Panc1 (cell line): ENCODE measurements around the gene PLA2G2E. TPM values are rescaled to one million over a fixed set of nuclear protein-coding genes. Genes with fewer than 3 reads are reported as not detected.

ENCODE experiments used
- ATAC-seq: fragments of 200-7000 bp; cut with Tn5 transposase; 2 replicates; pipeline ENCODE4 v1.9.1; 2020; ENCODE audit warnings: mild to moderate bottlenecking, moderate library complexity
- BruUV-seq: library from RNA; stranded (reverse); fragments of 400-500 nt; replicated peaks from 2 replicates; lab custom pipeline; 2021; lab: Mats Ljungman, UMichigan
- CTCF ChIA-PET: fragments of 300-600 bp; sonication (Branson Sonifier 250); formaldehyde crosslinking; loops from one replicate; lab custom pipeline; 2022; ENCODE audit warnings: antibody characterized with exemption; lab: Charles Lee
- POLR2A ChIA-PET: fragments of 300-600 bp; sonication (Branson Sonifier 250); formaldehyde crosslinking; loops from one replicate; lab custom pipeline; 2022; ENCODE audit warnings: antibody characterized with exemption; lab: Charles Lee
- DNase-seq: peaks from one replicate; pipeline ENCODE4 v3.0.0-alpha.2; 2010; ENCODE audit warnings: low read depth, low spot score
- H3K27ac ChIP-seq: 2 replicates; pipeline ENCODE4 v1.5.1; 2011; ENCODE audit warnings: mild to moderate bottlenecking, low read length, inconsistent platforms
- H3K27me3 ChIP-seq: fragments of 200-500 bp; sonication (Bioruptor generic); 2 replicates; pipeline ENCODE4 v1.6.0; 2014; ENCODE audit warnings: low read length, inconsistent platforms; ENCODE audit not compliant: control insufficient read depth, insufficient read depth
- H3K36me3 ChIP-seq: fragments of 200-500 bp; sonication (Bioruptor generic); 2 replicates; pipeline ENCODE4 v1.5.1; 2014; ENCODE audit warnings: inconsistent platforms, mild to moderate bottlenecking, low read length, moderate library complexity; ENCODE audit not compliant: control insufficient read depth, insufficient read depth
- H3K4me1 ChIP-seq: 2 replicates; pipeline ENCODE4 v1.5.1; 2011; ENCODE audit warnings: inconsistent platforms, mild to moderate bottlenecking, low read length, moderate library complexity; ENCODE audit not compliant: control insufficient read depth, insufficient read depth
- H3K4me3 ChIP-seq, 2 experiments: 2 replicates each; pipeline ENCODE4 v1.5.1; 2011 to 2012; ENCODE audit warnings: low read depth in 2 of 2, low read length in 2 of 2, mild to moderate bottlenecking in 2 of 2, inconsistent platforms in 1 of 2, moderate library complexity in 1 of 2
- H3K9me3 ChIP-seq: fragments of 200-500 bp; sonication (Bioruptor generic); 2 replicates; pipeline ENCODE4 v1.5.1; 2014; ENCODE audit warnings: low read depth, mild to moderate bottlenecking, inconsistent platforms, low read length, moderate library complexity; ENCODE audit not compliant: control insufficient read depth, insufficient read depth
- POLR2AphosphoS5 ChIP-seq: IDR thresholded peaks from 2 replicates; pipeline ENCODE4 v1.6.1; 2012; ENCODE audit warnings: mild to moderate bottlenecking, low read depth, low read length, moderate library complexity
- SIN3A ChIP-seq: IDR thresholded peaks from 2 replicates; pipeline ENCODE4 v1.6.1; 2012; ENCODE audit warnings: low read depth, mild to moderate bottlenecking, low read length, moderate library complexity, borderline replicate concordance; ENCODE audit not compliant: insufficient read depth
- TCF7L2 ChIP-seq: IDR thresholded peaks from 2 replicates; pipeline ENCODE4 v1.6.1; 2011; ENCODE audit warnings: mild to moderate bottlenecking, low read depth, low read length, inconsistent platforms
- in situ Hi-C: cut with HindIII; loops from 2 replicates; pipeline ENCODE4 v1.10.0; 2016; ENCODE audit warnings: low sequenced_read_pairs, low pct_unique_long_range_greater_than_20kb
- intact Hi-C: fragments of 100-400 bp; cut with micrococcal nuclease; formaldehyde crosslinking; loops from one replicate; pipeline ENCODE4 v1.10.0; 2022; ENCODE audit not compliant: unreplicated experiment
- total RNA-seq: library from RNA; stranded (reverse); gene quantifications from one replicate; pipeline ENCODE4 v1.2.1, GENCODE V29; 2021; ENCODE audit not compliant: unreplicated experiment
- TF ChIP-seq, protein P1 (sequence below), 2 experiments: IDR thresholded peaks; 2 replicates each; pipeline ENCODE4 v1.6.1; 2011 to 2012; ENCODE audit warnings: low read depth in 2 of 2, control low read depth in 1 of 2, low read length in 1 of 2, mild to moderate bottlenecking in 1 of 2, moderate library complexity in 1 of 2; ENCODE audit not compliant: insufficient read depth in 1 of 2
- TF ChIP-seq, protein P2 (sequence below): fragments of 450-650 bp; IDR thresholded peaks from 2 replicates; pipeline ENCODE4 v1.5.1; 2017; ENCODE audit warnings: mild to moderate bottlenecking

The PLA2G2E gene
- total RNA-seq, 1 experiment from 2014 or later: not detected

GRCh38 chr1:19942657-19943056, 19.2 kb upstream of the PLA2G2E start:
- Histone ChIP-seq H3K4me1 (no peaks in the 10 kb centered on the region), H3K9me3 (no peaks in the 10 kb centered on the region), H3K27me3 (no peaks in the 10 kb centered on the region), H3K36me3 (no peaks in the 10 kb centered on the region), H3K27ac (no peak overlapping the region), H3K4me3 (no peak overlapping the region)
- no peak for DNase-seq
- ChIA-PET POLR2A (no interaction called here), CTCF (no interaction called here)
- TF ChIP-seq, protein P1, sequence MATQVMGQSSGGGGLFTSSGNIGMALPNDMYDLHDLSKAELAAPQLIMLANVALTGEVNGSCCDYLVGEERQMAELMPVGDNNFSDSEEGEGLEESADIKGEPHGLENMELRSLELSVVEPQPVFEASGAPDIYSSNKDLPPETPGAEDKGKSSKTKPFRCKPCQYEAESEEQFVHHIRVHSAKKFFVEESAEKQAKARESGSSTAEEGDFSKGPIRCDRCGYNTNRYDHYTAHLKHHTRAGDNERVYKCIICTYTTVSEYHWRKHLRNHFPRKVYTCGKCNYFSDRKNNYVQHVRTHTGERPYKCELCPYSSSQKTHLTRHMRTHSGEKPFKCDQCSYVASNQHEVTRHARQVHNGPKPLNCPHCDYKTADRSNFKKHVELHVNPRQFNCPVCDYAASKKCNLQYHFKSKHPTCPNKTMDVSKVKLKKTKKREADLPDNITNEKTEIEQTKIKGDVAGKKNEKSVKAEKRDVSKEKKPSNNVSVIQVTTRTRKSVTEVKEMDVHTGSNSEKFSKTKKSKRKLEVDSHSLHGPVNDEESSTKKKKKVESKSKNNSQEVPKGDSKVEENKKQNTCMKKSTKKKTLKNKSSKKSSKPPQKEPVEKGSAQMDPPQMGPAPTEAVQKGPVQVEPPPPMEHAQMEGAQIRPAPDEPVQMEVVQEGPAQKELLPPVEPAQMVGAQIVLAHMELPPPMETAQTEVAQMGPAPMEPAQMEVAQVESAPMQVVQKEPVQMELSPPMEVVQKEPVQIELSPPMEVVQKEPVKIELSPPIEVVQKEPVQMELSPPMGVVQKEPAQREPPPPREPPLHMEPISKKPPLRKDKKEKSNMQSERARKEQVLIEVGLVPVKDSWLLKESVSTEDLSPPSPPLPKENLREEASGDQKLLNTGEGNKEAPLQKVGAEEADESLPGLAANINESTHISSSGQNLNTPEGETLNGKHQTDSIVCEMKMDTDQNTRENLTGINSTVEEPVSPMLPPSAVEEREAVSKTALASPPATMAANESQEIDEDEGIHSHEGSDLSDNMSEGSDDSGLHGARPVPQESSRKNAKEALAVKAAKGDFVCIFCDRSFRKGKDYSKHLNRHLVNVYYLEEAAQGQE (IDR thresholded peaks at IDR 0.05; ENCODE audit: insufficient read depth in 1 of 2, low read depth in 2 of 2, low read length in 1 of 2): no peak
- TF ChIP-seq POLR2AphosphoS5 (no peak), SIN3A (no peak), TCF7L2 (no peak)
- TF ChIP-seq, protein P2, sequence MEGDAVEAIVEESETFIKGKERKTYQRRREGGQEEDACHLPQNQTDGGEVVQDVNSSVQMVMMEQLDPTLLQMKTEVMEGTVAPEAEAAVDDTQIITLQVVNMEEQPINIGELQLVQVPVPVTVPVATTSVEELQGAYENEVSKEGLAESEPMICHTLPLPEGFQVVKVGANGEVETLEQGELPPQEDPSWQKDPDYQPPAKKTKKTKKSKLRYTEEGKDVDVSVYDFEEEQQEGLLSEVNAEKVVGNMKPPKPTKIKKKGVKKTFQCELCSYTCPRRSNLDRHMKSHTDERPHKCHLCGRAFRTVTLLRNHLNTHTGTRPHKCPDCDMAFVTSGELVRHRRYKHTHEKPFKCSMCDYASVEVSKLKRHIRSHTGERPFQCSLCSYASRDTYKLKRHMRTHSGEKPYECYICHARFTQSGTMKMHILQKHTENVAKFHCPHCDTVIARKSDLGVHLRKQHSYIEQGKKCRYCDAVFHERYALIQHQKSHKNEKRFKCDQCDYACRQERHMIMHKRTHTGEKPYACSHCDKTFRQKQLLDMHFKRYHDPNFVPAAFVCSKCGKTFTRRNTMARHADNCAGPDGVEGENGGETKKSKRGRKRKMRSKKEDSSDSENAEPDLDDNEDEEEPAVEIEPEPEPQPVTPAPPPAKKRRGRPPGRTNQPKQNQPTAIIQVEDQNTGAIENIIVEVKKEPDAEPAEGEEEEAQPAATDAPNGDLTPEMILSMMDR: no peak
- ATAC-seq: no peak
- BruUV-seq: no TSS peak
- in situ Hi-C loops: no loop called here
- intact Hi-C loops: no loop called here

GRCh38 chr1:19942088-19942487, 18.7 kb upstream of the PLA2G2E start:
- H3K27ac ChIP-seq: no peak overlapping the region
- H3K27me3 ChIP-seq: no peaks in the 10 kb centered on the region
- DNase-seq (no peak), ATAC-seq (no peak)
- CTCF ChIA-PET: no interaction called here
- H3K36me3 ChIP-seq: no peaks in the 10 kb centered on the region
- no peaks in the 10 kb centered on the region for H3K4me1 ChIP-seq
- no peaks in the 10 kb centered on the region for H3K9me3 ChIP-seq
- intact Hi-C loops: no loop called here
- in situ Hi-C loops: no loop called here
- POLR2A ChIA-PET: no interaction called here
- no peak overlapping the region for H3K4me3 ChIP-seq
- no TSS peak for BruUV-seq
- no peak for TF ChIP-seq POLR2AphosphoS5
- no peak for TF ChIP-seq TCF7L2
- TF ChIP-seq SIN3A: no peak
- TF ChIP-seq, protein P2: no peak
- TF ChIP-seq, protein P1 (IDR thresholded peaks at IDR 0.05; ENCODE audit: insufficient read depth in 1 of 2, low read depth in 2 of 2, low read length in 1 of 2): no peak
